ENCODE results near the gene BCL2L11.

DNA sequence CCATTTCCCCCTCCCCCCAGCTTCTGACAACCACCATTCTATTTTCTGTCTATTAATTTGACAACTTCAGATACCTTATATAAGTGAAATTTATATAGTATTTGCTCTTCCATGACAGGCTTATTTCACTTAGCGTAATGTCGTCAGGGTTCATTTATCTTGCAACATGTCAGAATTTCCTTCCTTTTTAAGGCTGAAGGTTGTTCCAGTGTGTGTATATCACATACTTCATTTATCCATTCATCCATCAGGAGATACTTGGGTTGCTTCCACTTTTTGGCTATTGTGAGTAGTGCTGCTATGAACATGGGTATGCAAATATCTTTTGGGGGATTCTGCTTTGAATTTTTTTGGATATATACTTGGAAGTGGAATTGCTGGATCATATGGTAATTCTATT, 7.4 kb downstream of the BCL2L11 start:
- no peak for TF ChIP-seq POLR2A (IDR thresholded peaks at IDR 0.05)
- TF ChIP-seq, protein P1, sequence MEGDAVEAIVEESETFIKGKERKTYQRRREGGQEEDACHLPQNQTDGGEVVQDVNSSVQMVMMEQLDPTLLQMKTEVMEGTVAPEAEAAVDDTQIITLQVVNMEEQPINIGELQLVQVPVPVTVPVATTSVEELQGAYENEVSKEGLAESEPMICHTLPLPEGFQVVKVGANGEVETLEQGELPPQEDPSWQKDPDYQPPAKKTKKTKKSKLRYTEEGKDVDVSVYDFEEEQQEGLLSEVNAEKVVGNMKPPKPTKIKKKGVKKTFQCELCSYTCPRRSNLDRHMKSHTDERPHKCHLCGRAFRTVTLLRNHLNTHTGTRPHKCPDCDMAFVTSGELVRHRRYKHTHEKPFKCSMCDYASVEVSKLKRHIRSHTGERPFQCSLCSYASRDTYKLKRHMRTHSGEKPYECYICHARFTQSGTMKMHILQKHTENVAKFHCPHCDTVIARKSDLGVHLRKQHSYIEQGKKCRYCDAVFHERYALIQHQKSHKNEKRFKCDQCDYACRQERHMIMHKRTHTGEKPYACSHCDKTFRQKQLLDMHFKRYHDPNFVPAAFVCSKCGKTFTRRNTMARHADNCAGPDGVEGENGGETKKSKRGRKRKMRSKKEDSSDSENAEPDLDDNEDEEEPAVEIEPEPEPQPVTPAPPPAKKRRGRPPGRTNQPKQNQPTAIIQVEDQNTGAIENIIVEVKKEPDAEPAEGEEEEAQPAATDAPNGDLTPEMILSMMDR (IDR thresholded peaks at IDR 0.05) = no peak
- no peak for TF ChIP-seq POLR2AphosphoS5 (IDR thresholded peaks at IDR 0.05; ENCODE audit: insufficient read depth in 1 of 2, low read depth in 1 of 2)

All from vagina (tissue), 2 donors.